ENCODE results near the gene UNC13D. TPM values are rescaled to one million over a fixed set of nuclear protein-coding genes. Genes with fewer than 3 reads are reported as not detected.

UNC13D gene
- total RNA-seq, 4 donors from 2014 or later, result 10.5 to 53.1 (median 22.6) TPM

DNA sequence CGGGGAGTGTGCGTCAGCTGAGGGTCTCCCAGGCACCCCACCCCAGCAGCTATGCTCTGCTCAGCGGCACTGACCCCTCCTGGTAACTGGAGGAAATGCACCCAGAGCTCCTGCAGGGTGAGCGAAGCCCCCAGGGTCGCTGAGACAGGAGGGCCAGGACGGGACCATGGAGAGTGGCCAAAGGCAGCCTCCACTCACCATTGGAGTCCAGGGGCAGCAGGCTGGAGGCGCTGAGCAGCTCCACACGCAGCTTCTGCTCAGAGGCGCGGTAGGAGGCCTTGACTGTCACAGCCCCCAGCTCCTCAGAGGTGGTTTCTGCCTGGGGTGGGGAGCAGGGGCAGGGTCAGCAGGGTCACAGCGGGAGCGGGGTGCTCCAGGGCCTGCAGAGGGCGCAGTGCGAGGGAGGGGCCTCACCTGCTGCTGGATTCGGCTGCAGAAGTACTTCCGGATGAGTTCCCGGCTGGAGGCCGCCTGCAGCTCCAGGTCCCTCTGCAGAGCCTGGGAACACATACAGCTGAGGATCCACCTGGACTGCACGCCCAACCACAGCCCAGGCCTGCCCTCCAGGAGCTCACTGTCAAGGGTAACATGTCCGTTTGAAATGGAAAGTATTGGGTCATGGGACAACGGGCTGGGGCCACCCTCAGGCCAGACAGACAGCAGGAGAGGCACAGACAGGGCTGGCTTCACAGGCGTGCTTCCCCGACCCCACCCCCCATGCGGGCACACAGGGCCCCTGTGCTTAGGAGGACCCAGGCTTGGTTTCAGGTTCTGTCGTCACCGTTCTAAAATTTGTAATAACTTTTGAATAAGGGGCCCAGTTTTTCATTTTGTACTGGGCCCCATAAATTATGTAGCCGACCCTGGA is 13.8 kb downstream of the UNC13D start:
- 66 to 71% methylated on average over 16 to 21 of the region's 27 CpGs for WGBS, 2 donors
- Histone ChIP-seq H3K4me1 (peaks cover 0 to 39% (median 20%) of the 10 kb centered on the region in 4 donors), H3K27me3 (no peaks in the 10 kb centered on the region), H3K4me3 (no peak overlapping the region), H3K36me3 (peaks cover 0 to 73% (median 9%) of the 10 kb centered on the region in 3 donors), H3K9me3 (no peaks in the 10 kb centered on the region), H3K27ac (no peak overlapping the region)
- TF ChIP-seq, protein P1, sequence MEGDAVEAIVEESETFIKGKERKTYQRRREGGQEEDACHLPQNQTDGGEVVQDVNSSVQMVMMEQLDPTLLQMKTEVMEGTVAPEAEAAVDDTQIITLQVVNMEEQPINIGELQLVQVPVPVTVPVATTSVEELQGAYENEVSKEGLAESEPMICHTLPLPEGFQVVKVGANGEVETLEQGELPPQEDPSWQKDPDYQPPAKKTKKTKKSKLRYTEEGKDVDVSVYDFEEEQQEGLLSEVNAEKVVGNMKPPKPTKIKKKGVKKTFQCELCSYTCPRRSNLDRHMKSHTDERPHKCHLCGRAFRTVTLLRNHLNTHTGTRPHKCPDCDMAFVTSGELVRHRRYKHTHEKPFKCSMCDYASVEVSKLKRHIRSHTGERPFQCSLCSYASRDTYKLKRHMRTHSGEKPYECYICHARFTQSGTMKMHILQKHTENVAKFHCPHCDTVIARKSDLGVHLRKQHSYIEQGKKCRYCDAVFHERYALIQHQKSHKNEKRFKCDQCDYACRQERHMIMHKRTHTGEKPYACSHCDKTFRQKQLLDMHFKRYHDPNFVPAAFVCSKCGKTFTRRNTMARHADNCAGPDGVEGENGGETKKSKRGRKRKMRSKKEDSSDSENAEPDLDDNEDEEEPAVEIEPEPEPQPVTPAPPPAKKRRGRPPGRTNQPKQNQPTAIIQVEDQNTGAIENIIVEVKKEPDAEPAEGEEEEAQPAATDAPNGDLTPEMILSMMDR (IDR thresholded peaks at IDR 0.05), result peak; percentile 4 to 38 (median 25)
- TF ChIP-seq POLR2A (IDR thresholded peaks at IDR 0.05) (no peak), EP300 (IDR thresholded peaks at IDR 0.05) (no peak)
- DNase-seq (ENCODE audit: low spot score in 2 of 2), result no peak

DNA sequence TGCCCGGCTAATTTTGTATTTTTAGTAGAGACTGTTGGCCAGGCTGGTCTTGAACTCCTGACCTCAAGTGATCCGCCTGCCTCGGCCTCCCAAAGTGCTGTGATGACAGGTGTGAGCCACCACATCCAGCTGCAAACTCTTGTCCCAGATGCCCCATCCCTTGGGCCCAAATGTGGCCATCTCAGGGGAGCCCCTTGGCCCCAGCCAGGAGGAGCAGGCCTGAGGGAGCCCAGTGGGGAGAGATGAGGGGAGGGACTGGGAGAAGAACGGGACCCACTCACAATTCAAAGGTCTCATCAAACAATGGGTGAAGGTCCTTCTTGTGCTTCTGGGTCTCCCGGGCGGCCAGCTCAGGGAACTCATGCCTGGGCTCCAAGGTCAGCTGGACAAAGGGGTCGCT is 14.5 kb downstream of the UNC13D start:
- no peak for DNase-seq (ENCODE audit: low spot score in 2 of 2)
- H3K4me3 ChIP-seq, result no peak overlapping the region
- WGBS, 2 donors, result 77 to 78% methylated on average over 5 to 7 of the region's 7 CpGs
- TF ChIP-seq POLR2A (IDR thresholded peaks at IDR 0.05) (no peak), EP300 (IDR thresholded peaks at IDR 0.05) (no peak)
- TF ChIP-seq, protein P1 (IDR thresholded peaks at IDR 0.05), result no peak
- H3K27ac ChIP-seq, result no peak overlapping the region
- peaks cover 0 to 74% (median 13%) of the 10 kb centered on the region in 3 donors for H3K36me3 ChIP-seq
- no peaks in the 10 kb centered on the region for H3K9me3 ChIP-seq
- peaks cover 0 to 44% (median 20%) of the 10 kb centered on the region in 4 donors for H3K4me1 ChIP-seq
- H3K27me3 ChIP-seq, result no peaks in the 10 kb centered on the region

DNA sequence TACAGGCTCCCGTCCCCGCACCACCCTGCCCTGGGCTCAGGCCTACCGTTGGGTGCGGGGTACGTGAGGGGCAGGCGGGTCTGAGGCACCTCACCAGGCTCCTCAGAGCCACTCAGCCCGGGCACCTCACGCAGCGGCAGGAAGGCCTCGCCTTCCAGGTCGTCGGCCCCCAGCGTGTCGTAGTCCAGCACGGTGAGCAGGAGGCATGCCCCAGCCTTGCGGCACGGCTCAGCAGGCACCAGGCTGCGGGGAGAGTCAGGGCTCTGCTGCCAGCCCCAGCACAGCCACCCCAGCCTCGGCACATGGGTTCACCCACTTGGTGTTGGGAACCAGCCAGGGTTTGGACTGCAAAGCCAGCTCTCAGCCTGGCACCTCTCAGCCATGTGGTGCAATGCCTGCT is 15.5 kb downstream of the UNC13D start:
- Histone ChIP-seq H3K4me3 (no peak overlapping the region), H3K36me3 (peaks cover 0 to 75% (median 9%) of the 10 kb centered on the region in 3 donors), H3K27ac (peak overlapping the region in 1 of 4 donors; percentile 80), H3K9me3 (no peaks in the 10 kb centered on the region), H3K4me1 (peaks cover 0 to 54% (median 20%) of the 10 kb centered on the region in 4 donors), H3K27me3 (no peaks in the 10 kb centered on the region)
- 93% methylated on average over 11 of the region's 19 CpGs; no CpG with 5 or more reads in 1 of the 2 donors for WGBS, 2 donors
- TF ChIP-seq POLR2A (IDR thresholded peaks at IDR 0.05) (no peak), EP300 (IDR thresholded peaks at IDR 0.05) (no peak)
- TF ChIP-seq, protein P1 (IDR thresholded peaks at IDR 0.05), result no peak
- no peak for DNase-seq (ENCODE audit: low spot score in 2 of 2)

DNA sequence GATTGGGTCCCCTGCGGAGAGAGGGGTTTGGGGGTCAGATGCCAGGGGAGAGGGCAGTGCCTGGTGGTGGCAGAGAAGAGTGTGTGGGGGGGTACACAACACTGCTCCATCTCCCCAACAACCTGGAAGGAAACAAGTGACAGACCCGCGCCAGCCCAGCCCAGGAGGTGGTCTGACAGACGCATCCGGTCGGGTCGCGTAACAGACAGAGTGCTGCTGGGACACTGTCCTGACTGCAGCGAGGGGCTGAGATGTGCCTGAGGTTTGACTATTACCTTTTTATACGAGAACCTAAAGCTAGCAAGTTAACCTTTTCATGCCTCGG is 16.2 kb downstream of the UNC13D start:
- Histone ChIP-seq H3K4me3 (peak overlapping the region in 3 of 4 donors; percentile 17 to 48 (median 17)), H3K27ac (peak overlapping the region; percentile 54 to 85 (median 82)), H3K36me3 (peaks cover 0 to 75% (median 8%) of the 10 kb centered on the region in 3 donors), H3K4me1 (peaks cover 0 to 51% (median 20%) of the 10 kb centered on the region in 4 donors), H3K27me3 (no peaks in the 10 kb centered on the region), H3K9me3 (no peaks in the 10 kb centered on the region)
- no peak for TF ChIP-seq EP300 (IDR thresholded peaks at IDR 0.05)
- TF ChIP-seq, protein P1 (IDR thresholded peaks at IDR 0.05), result no peak
- no peak for TF ChIP-seq POLR2A (IDR thresholded peaks at IDR 0.05)
- DNase-seq (ENCODE audit: low spot score in 2 of 2), result no peak
- WGBS, 2 donors, result 45 to 51% methylated on average over 11 of the region's 11 CpGs
